GM12874 (cell line): ENCODE measurements around the gene PNPLA6.

ENCODE experiments used
- TF ChIP-seq, protein P1 (sequence below): IDR thresholded peaks from 2 replicates; pipeline ENCODE4 v1.5.1; 2011; ENCODE audit warnings: low read depth, mild to moderate bottlenecking, control low read depth, low read length, moderate library complexity; ENCODE audit not compliant: insufficient read depth

PNPLA6 gene

DNA sequence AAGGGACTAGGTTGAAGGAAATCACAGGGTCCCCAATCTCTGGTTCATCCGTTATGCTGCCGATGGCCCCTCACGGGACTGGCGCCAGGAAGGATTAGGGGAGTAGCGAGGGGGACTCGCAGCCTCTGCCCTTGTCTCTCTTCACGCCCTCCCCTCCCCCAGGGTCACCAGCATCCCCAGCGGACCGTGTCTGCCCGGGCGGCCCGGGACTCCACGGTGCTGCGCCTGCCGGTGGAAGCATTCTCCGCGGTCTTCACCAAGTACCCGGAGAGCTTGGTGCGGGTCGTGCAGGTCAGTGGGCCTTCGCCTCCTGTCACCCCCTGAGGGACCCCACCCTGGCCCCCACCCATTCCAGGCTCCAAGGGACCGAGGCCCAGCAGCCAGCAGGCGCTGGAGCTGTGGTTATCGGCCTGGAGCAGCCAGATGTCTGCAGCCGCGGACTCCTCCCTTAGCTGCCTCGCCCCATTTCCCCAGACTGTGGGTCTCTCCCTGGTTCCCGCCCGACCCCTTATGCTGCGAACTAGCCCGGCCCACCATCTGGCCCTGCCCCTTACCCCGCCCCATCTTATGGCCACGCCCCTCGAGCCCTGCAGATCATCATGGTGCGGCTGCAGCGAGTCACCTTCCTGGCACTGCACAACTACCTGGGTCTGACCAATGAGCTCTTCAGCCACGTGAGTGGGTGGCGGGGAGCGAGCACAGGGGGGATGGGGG lies 5.4 kb downstream of the PNPLA6 start:
- TF ChIP-seq, protein P1, sequence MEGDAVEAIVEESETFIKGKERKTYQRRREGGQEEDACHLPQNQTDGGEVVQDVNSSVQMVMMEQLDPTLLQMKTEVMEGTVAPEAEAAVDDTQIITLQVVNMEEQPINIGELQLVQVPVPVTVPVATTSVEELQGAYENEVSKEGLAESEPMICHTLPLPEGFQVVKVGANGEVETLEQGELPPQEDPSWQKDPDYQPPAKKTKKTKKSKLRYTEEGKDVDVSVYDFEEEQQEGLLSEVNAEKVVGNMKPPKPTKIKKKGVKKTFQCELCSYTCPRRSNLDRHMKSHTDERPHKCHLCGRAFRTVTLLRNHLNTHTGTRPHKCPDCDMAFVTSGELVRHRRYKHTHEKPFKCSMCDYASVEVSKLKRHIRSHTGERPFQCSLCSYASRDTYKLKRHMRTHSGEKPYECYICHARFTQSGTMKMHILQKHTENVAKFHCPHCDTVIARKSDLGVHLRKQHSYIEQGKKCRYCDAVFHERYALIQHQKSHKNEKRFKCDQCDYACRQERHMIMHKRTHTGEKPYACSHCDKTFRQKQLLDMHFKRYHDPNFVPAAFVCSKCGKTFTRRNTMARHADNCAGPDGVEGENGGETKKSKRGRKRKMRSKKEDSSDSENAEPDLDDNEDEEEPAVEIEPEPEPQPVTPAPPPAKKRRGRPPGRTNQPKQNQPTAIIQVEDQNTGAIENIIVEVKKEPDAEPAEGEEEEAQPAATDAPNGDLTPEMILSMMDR = no peak

DNA sequence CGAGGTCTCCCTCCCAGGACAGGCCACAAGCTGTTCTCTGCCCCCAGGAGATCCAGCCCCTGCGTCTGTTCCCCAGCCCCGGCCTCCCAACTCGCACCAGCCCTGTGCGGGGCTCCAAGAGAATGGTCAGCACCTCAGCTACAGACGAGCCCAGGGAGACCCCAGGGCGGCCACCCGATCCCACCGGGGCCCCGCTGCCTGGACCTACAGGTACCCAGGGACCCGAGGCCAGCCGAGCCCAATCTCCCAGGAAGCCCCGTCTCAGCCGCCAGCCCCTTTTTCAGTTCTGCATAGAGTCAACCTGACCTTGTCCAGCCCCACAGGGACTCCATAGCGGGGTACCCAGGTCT lies 5.9 kb downstream of the PNPLA6 start:
- TF ChIP-seq, protein P1 = no peak

DNA sequence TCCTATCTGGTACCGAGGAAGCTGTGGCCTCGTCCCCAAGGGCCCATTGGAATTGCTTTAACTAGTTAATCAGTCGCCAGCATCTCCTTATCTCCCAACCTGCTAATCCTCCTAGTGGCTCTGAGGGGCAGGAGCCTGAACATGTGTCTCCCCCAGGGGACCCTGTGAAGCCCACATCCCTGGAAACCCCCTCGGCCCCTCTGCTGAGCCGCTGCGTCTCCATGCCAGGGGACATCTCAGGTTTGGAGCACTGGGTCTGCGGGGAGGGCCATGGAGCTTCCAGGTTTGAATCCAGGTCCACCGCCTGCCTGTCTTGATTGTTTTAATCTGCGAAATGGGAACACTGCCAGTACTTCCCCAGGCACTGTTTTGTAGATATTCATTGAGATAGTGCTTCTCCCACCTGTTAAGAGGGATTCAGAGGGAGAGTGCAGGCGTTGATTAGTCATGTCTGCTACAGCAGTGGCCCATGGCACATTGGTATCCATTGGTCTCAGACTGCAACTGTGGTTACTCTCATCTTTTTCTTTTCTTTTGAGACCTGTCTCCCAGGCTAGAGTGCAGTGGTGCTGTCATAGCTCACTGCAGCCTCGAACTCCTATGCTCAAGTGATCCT lies 6.4 kb downstream of the PNPLA6 start:
- TF ChIP-seq, protein P1 = no peak

DNA sequence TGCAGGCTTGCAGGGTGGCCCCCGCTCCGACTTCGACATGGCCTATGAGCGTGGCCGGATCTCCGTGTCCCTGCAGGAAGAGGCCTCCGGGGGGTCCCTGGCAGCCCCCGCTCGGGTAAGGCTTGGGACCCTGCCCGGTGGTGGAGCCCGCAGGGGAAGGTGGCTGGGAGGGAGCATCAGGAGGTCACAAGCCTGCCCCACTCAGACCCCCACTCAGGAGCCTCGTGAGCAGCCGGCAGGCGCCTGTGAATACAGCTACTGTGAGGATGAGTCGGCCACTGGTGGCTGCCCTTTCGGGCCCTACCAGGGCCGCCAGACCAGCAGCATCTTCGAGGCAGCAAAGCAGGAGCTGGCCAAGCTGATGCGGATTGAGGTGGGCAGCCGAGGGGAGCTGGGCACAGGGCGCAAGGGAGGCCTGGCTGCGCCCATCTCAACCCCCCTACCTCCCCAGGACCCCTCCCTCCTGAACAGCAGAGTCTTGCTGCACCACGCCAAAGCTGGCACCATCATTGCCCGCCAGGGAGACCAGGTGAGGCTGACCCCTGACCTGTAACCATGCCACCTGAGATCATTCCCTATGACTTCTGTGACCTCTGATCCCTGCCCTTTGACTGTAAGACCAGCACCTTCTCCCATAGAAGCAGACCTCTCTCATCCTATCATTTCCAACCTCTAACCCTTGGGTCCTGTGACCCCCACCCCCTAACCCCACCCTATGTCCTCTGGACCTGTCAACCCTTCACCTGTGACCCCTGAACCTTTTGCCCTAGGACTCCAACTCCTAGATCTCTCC lies 7.2 kb downstream of the PNPLA6 start:
- TF ChIP-seq, protein P1 = no peak

DNA sequence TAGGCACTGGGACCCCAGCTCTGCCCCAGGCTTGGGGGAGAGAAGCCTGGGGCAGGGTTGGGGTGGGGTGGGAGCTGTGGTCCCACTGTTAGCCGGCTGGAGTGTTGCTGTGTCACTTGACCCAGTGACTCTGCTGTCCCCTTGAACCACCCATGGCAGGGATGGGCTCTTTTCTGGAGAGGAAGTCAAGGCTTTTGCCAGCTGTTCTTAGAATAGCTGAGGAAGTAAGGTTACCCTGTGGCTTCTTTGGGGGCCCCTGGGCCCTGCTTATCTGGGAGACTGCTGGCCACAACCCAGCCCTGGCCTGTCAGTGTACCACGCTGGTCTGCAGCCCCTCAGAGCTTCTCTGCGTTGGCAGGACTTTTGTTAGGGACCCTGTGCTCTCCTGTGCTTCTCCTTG lies 9.1 kb downstream of the PNPLA6 start:
- TF ChIP-seq, protein P1 = no peak

DNA sequence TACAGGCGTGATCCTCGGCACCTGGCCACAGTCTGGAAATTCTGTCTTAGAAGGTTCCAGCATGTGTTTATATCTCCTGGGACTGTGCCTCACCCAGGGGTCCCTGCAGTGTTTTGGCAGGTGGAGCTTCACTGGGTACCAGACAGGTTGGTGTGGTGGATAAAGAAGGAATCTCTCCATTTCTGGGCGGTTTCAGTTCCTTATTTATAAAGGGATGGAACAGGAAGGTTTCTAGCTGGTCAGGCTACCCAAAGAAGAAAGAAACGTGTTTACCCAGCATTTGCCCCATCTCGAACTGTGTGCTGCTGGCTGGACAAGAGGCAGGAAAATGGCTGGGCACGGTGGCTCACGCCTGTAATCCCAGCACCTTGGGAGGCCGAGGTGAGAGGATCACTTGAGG lies 9.8 kb downstream of the PNPLA6 start:
- TF ChIP-seq, protein P1 = no peak

DNA sequence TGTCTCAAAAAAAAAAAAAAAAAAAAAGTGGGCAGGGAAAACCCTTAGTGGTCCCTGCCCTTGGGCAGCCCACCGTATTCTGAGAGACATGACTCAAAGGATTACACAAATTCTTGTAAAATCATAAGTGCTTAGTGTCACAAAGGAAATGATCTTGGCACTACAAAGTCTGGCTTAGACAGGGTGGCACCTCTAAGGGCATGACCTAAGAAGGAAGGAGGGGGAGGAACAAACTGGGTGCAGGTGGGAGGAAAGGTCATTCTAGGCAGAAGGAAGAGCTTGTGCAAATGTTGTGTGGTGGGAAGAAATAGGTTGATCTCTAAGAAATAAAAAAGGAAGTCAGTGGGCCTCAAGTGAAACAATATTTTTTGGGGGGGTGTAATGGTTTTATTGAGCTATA lies 10.4 kb downstream of the PNPLA6 start:
- TF ChIP-seq, protein P1 = no peak
